ENCODE results near the gene IKBKG.

DNA sequence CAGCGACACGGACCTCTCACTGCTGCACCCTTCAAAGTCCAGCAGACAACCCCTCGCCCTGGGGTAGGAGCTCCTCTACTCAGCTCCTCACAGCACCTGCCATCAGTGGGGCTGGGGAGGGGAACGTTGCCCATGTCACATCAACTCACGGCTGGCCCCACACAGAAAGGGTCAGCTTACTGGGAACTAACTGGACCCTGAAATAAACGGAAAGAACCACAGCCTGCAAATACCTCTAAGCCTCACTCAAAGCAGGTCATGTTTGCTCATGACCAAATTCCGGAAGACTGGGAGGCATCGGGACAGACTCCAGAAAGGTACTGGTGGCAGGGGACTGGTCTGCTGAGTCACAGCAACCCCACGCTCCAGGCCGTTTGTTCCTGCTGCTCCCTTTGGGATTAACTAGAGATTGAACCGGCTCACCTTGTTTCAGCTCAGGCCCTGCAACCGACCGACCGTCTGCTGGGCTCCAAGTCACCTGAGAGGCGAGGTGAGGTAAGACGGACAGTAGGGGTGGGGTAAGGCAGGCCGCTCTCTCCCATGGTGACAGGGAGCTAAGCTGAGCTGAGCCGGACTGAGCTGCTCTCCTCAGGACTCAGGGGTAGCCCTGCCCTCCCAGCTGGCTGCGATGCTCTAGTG, 6.4 kb upstream of the IKBKG start:
- TF ChIP-seq, protein P1, sequence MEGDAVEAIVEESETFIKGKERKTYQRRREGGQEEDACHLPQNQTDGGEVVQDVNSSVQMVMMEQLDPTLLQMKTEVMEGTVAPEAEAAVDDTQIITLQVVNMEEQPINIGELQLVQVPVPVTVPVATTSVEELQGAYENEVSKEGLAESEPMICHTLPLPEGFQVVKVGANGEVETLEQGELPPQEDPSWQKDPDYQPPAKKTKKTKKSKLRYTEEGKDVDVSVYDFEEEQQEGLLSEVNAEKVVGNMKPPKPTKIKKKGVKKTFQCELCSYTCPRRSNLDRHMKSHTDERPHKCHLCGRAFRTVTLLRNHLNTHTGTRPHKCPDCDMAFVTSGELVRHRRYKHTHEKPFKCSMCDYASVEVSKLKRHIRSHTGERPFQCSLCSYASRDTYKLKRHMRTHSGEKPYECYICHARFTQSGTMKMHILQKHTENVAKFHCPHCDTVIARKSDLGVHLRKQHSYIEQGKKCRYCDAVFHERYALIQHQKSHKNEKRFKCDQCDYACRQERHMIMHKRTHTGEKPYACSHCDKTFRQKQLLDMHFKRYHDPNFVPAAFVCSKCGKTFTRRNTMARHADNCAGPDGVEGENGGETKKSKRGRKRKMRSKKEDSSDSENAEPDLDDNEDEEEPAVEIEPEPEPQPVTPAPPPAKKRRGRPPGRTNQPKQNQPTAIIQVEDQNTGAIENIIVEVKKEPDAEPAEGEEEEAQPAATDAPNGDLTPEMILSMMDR (IDR thresholded peaks at IDR 0.05; ENCODE audit: low read depth, low read length): no peak
- TF ChIP-seq POLR2A (IDR thresholded peaks at IDR 0.05; ENCODE audit: extremely low read depth, insufficient read length): no peak
- TF ChIP-seq, protein P2, sequence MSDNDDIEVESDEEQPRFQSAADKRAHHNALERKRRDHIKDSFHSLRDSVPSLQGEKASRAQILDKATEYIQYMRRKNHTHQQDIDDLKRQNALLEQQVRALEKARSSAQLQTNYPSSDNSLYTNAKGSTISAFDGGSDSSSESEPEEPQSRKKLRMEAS (IDR thresholded peaks at IDR 0.05; ENCODE audit: low read depth, low read length): no peak
